GM19193 (cell line): ENCODE results near the gene GPHN.

ENCODE experiments used
- POLR2A ChIP-seq: IDR thresholded peaks from 4 replicates; pipeline ENCODE4 v1.6.1; 2011; ENCODE audit not compliant: insufficient read depth, insufficient read length; ENCODE audit errors: extremely low read depth

The GPHN gene

GRCh38 chr14:66746316-66747006 is 238.5 kb downstream of the GPHN start:
- no peak for TF ChIP-seq POLR2A

GRCh38 chr14:66752109-66752508 is 244.2 kb downstream of the GPHN start:
- no peak for TF ChIP-seq POLR2A

GRCh38 chr14:66758031-66758613 is 250.2 kb downstream of the GPHN start:
- TF ChIP-seq POLR2A: no peak

GRCh38 chr14:66772146-66772545 is 264.2 kb downstream of the GPHN start:
- TF ChIP-seq POLR2A: no peak

- TF ChIP-seq POLR2A: no peak
Measured at GRCh38 chr14:66782853-66783252, 274.9 kb downstream of the GPHN start.

GRCh38 chr14:66790101-66790500 is 282.2 kb downstream of the GPHN start:
- no peak for TF ChIP-seq POLR2A

GRCh38 chr14:66802962-66803361 is 295.0 kb downstream of the GPHN start:
- TF ChIP-seq POLR2A: no peak

- TF ChIP-seq POLR2A: no peak
Measured at GRCh38 chr14:66804141-66804540, 296.2 kb downstream of the GPHN start.

GRCh38 chr14:66813636-66814035 is 305.7 kb downstream of the GPHN start:
- no peak for TF ChIP-seq POLR2A

GRCh38 chr14:66815687-66816086 is 307.7 kb downstream of the GPHN start:
- no peak for TF ChIP-seq POLR2A

- TF ChIP-seq POLR2A: no peak
Measured at GRCh38 chr14:66824251-66824650, 316.3 kb downstream of the GPHN start.

GRCh38 chr14:66827182-66827581 is 319.2 kb downstream of the GPHN start:
- TF ChIP-seq POLR2A: no peak

- TF ChIP-seq POLR2A: no peak
Measured at GRCh38 chr14:66831173-66831572, 323.2 kb downstream of the GPHN start.

- TF ChIP-seq POLR2A: no peak
Measured at GRCh38 chr14:66833816-66834215, 325.9 kb downstream of the GPHN start.

- TF ChIP-seq POLR2A: no peak
Measured at GRCh38 chr14:66842911-66843512, 335.1 kb downstream of the GPHN start.

GRCh38 chr14:66850258-66850888 is 342.4 kb downstream of the GPHN start:
- no peak for TF ChIP-seq POLR2A
